Parathyroid adenoma (tissue), 2 donors: ENCODE measurements around the gene PTTG1.

Experiments used
- H2AFZ ChIP-seq: fragments of 300-600 bp; sonication (generic); one replicate; pipeline ENCODE4 v1.7.0; 2017; ENCODE audit warnings: antibody characterized with exemption, mild to moderate bottlenecking
- H3K27ac ChIP-seq: fragments of 300-600 bp; sonication (generic); one replicate; pipeline ENCODE4 v1.7.0; 2017
- H3K27me3 ChIP-seq: fragments of 300-600 bp; sonication (generic); one replicate; pipeline ENCODE4 v1.7.0; 2017; ENCODE audit warnings: low read length; ENCODE audit not compliant: control insufficient read depth, insufficient read depth
- H3K36me3 ChIP-seq: fragments of 300-600 bp; sonication (generic); one replicate; pipeline ENCODE4 v1.7.0; 2017; ENCODE audit warnings: low read length; ENCODE audit not compliant: control insufficient read depth, insufficient read depth
- H3K4me1 ChIP-seq: fragments of 300-600 bp; sonication (generic); one replicate; pipeline ENCODE4 v1.7.0; 2017; ENCODE audit warnings: control low read depth
- H3K4me2 ChIP-seq: fragments of 300-600 bp; sonication (generic); one replicate; pipeline ENCODE4 v1.7.0; 2017; ENCODE audit warnings: low read length
- H3K4me3 ChIP-seq: fragments of 300-600 bp; sonication (generic); one replicate; pipeline ENCODE4 v1.7.0; 2017; ENCODE audit warnings: low read depth, low read length
- H3K79me2 ChIP-seq: fragments of 300-600 bp; sonication (generic); one replicate; pipeline ENCODE4 v1.7.0; 2017; ENCODE audit warnings: control low read depth
- H3K9ac ChIP-seq: fragments of 300-600 bp; sonication (generic); one replicate; pipeline ENCODE4 v1.7.0; 2017; ENCODE audit warnings: mild to moderate bottlenecking
- H3K9me3 ChIP-seq: fragments of 300-600 bp; sonication (generic); one replicate; pipeline ENCODE4 v1.7.0; 2017; ENCODE audit warnings: low read length; ENCODE audit not compliant: control insufficient read depth
- TF ChIP-seq, protein P1 (sequence below): fragments of 300-600 bp; sonication (generic); IDR thresholded peaks from one replicate; pipeline ENCODE4 v1.7.0; 2017; ENCODE audit warnings: antibody characterized with exemption, mild to moderate bottlenecking
- donor health status: primary hyperparathyroidism.

PTTG1 gene

DNA sequence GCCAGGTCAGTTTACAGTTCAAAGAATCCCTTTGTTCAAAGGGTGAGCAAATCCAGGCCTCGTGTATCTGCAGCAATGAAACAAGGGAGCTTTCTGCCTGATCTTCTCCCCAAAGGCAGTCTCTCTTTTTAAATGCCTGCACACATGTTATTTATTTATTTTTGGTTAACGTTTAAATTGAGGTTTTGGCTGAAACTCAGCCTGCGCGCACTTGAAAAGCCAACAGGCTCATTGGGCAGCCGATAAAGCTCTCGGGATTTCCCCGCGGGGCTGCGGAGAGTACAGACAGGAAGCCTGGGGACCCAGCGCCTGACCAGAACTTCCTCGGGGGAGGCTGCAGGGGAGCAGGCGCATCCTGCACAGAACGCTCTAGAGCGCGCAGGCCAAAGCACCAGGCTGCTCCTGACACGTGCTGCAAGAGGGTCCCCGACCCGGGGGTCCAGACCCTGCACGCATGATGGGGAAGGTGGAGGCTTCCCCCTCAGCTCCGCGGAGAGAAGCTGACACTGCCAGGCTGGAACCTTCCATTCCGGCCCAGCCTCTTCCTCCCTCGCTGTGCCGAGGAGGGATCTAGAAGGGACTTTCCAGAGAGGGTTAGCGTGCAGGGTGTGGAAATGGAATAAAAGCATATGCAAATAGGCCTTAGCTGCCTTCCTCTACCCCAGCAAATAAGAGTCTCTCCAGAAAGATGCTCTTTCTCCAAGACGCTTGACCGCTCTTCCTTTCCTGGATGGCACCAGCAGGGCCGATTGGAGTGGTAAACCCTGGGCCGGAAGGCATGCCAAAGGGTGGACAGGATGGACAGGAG lies 46.1 kb downstream of the PTTG1 start:
- Histone ChIP-seq H3K4me3 (no peak overlapping the region), H3K27me3 (no peaks in the 10 kb centered on the region), H3K4me1 (peaks cover 14% of the 10 kb centered on the region), H3K36me3 (no peaks in the 10 kb centered on the region), H3K79me2 (no peaks in the 10 kb centered on the region), H2AFZ (no peak overlapping the region), H3K9me3 (no peaks in the 10 kb centered on the region), H3K9ac (no peak overlapping the region), H3K27ac (no peak overlapping the region), H3K4me2 (no peak overlapping the region)
- TF ChIP-seq, protein P1, sequence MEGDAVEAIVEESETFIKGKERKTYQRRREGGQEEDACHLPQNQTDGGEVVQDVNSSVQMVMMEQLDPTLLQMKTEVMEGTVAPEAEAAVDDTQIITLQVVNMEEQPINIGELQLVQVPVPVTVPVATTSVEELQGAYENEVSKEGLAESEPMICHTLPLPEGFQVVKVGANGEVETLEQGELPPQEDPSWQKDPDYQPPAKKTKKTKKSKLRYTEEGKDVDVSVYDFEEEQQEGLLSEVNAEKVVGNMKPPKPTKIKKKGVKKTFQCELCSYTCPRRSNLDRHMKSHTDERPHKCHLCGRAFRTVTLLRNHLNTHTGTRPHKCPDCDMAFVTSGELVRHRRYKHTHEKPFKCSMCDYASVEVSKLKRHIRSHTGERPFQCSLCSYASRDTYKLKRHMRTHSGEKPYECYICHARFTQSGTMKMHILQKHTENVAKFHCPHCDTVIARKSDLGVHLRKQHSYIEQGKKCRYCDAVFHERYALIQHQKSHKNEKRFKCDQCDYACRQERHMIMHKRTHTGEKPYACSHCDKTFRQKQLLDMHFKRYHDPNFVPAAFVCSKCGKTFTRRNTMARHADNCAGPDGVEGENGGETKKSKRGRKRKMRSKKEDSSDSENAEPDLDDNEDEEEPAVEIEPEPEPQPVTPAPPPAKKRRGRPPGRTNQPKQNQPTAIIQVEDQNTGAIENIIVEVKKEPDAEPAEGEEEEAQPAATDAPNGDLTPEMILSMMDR: no peak

DNA sequence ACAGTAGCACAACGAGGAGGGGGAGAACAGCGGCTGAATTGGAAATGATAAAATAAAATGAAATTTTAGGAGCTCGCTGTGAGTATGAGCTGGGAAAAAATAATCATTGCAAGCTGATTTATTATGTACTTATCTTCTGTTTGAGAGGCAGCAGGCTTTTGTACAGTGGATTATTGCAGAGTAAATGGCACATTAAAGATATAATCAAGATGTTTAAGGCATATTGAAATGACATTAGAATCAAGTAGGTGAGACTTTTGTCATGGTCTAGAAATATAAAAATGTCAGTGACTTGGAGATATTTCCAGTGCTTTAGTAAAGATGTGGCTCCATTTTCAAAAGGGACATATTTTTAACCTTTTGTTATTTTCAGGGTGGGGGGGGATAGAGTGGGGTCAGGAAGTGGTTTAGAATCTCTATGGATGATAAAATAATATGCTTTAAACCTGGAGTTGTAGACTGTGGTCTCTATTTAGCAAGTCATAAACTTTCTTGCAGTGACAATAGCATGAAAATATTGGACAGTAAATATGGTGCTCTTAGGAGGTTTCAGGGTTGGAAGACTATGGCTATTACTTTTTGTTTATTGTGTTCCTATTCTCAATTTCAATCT lies 46.8 kb downstream of the PTTG1 start:
- Histone ChIP-seq H3K27ac (no peak overlapping the region), H3K9ac (no peak overlapping the region), H3K36me3 (no peaks in the 10 kb centered on the region), H3K27me3 (no peaks in the 10 kb centered on the region), H3K4me1 (peaks cover 10% of the 10 kb centered on the region), H2AFZ (no peak overlapping the region), H3K9me3 (no peaks in the 10 kb centered on the region), H3K79me2 (no peaks in the 10 kb centered on the region), H3K4me3 (no peak overlapping the region), H3K4me2 (no peak overlapping the region)
- TF ChIP-seq, protein P1: no peak

DNA sequence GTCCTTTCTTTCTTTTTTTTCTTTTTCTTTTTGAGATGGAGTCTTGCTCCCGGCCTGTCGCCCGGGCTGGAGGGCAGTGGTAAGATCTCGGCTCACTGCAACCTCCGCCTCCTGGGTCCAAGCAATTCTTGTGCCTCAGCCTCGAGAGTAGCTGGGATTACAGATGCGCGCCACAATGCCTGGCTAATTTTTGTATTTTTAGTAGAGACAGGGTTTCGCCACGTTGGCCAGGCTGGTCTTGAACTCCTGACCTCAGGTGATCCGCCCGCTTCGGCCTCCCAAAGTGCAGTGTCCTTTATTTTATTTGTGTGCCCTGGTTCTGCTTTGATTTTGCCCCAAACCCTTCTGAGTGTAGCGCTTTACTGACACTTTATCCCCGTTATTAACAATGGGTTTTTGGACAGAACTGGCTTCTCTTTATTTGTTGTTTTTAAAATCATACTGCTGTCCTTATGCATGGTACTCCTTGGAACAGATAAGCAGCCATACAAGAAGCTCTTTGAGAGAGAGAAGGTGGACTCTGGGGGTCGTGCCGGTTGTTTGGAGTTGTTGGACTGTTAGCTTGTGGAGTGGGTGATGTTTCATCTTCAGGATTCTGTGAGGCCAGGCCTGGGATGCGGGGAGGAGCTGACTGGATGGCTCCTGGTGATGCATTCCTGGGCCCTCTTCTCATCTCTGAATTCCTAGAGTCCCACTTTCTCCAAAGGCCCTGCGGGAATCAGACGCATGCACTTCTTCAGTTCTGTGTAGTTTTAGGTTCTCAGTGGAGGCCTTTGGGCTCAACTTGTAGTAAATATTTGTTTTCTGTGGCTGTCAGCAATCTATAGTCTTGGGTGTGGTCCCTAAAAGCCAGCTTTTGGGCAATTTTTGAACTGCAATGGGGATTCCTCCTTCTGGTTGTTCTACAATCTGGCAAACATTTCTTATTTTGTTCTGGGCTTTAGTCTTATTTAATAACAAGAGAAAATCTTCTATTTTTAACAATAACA lies 47.8 kb downstream of the PTTG1 start:
- Histone ChIP-seq H2AFZ (no peak overlapping the region), H3K4me3 (no peak overlapping the region), H3K9me3 (no peaks in the 10 kb centered on the region), H3K4me2 (no peak overlapping the region), H3K79me2 (no peaks in the 10 kb centered on the region), H3K27ac (no peak overlapping the region), H3K27me3 (no peaks in the 10 kb centered on the region), H3K4me1 (peaks cover under 1% of the 10 kb centered on the region), H3K9ac (no peak overlapping the region), H3K36me3 (no peaks in the 10 kb centered on the region)
- TF ChIP-seq, protein P1: no peak

DNA sequence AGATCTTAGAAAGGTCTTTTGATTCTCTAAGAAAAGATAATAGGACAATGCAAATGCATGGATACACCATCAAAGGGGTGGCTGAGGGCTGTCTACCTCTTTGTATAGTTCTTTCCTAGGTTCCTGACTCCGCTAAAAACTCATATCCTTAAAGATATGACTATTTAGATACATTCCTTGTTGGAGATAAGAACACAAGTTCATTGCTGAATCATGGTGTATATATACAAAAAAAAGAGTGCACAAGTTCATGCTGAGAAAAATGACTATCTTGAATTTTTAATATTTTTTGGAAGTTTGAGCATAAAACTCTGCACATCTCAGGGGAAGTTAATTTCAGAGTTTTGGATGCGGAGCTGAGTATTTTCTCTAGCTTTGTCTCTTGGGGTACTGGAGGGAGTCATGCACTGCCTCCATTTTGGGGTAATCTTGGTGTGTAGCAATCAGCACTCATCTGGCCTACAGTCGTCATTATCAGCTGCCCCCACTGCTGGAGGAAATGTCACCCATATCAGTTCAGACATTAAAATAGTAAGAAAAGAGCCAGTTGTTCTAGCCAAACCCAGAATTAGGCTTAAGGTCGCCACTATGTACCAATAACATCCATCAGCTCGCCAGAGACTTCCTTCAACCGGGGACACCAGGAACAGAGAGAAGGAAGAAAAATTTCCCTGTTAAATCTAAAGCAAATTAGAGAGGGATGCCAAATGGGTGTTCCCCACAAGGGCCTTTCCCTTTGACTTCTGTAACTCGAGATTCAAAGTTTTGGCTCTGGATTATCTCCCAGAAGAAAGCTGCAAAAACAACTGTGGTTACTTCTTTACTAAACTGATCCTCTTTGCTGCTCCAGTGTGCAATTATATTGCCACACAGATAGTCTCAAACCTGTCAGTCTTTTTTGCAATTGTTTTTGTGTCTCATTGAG lies 49.0 kb downstream of the PTTG1 start:
- Histone ChIP-seq H3K4me2 (no peak overlapping the region), H3K36me3 (no peaks in the 10 kb centered on the region), H3K79me2 (no peaks in the 10 kb centered on the region), H3K4me1 (no peaks in the 10 kb centered on the region), H3K27ac (no peak overlapping the region), H3K9ac (no peak overlapping the region), H3K27me3 (no peaks in the 10 kb centered on the region), H3K9me3 (no peaks in the 10 kb centered on the region), H3K4me3 (no peak overlapping the region), H2AFZ (no peak overlapping the region)
- TF ChIP-seq, protein P1: no peak
